GOT3 (cell line): Measurements from ENCODE around the gene OR4A16.

Experiments used
- DNase-seq: peaks from one replicate; lab custom pipeline; 2025; ENCODE audit warnings: mixed read lengths; lab: John Stamatoyannopoulos, UW

The OR4A16 gene

GRCh38 chr11:55342901-55343300, at the start of gene OR4A16:
TSS of gene OR4A16 (plus strand) at chr11:55343201. CDS start at chr11:55343201, 0 bp downstream.
- DNase-seq, result no peak

GRCh38 chr11:55324500-55324899, 18.5 kb upstream of the OR4A16 start:
- DNase-seq, result no peak

- no peak for DNase-seq
Measured at GRCh38 chr11:55345306-55345705, 2.3 kb downstream of the OR4A16 start.

GRCh38 chr11:55349032-55349431, 6.0 kb downstream of the OR4A16 start:
- DNase-seq, result no peak

- no peak for DNase-seq
Measured at GRCh38 chr11:55357560-55358184, 14.7 kb downstream of the OR4A16 start.

GRCh38 chr11:55367674-55368073, 24.7 kb downstream of the OR4A16 start, which contains the start of gene OR4A15:
TSS of gene OR4A15 (plus strand) at chr11:55367974. CDS start at chr11:55367974, 0 bp downstream.
- no peak for DNase-seq
